GM12892 (cell line): ENCODE data around the gene ITGAE.

ENCODE experiments used
- POLR2A ChIP-seq: IDR thresholded peaks from 2 replicates; pipeline ENCODE4 v1.6.1; 2011; ENCODE audit warnings: low read depth, low read length, control low read depth
- POLR2AphosphoS5 ChIP-seq: IDR thresholded peaks from 2 replicates; pipeline ENCODE4 v1.6.1; 2011; ENCODE audit warnings: low read depth, low read length, control low read depth
- TAF1 ChIP-seq: IDR thresholded peaks from 2 replicates; pipeline ENCODE4 v1.6.1; 2011; ENCODE audit warnings: low read depth, mild to moderate bottlenecking, control low read depth, low read length, borderline replicate concordance

DNA sequence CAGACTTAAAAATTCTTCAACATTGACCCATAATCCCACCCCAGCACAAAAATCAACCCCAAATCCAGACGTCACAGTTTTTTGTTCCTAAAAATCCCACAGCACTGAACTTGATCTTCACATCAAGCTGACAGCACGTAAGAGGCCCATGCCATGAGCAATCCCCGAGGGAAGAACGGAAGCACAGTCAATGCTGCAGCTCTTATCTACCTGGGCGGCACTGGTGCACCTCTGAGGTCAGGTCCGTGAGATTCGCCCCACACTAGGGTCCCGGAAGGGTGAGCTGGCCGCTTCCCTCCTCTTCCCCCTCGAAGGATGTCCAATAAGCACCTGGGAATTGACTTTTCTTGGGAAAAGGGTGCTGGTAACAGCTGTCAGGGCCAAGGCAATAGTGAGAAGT lies 11.3 kb upstream of the ITGAE start:
- TF ChIP-seq POLR2A (no peak), POLR2AphosphoS5 (no peak), TAF1 (no peak)
